ENCODE results near the gene SYNPO2.
"Not testable (repeated sequence)": the region's sequence is repeated elsewhere in the genome, so short reads cannot be mapped to it uniquely, and the experiment has no call there.

SYNPO2 gene

DNA sequence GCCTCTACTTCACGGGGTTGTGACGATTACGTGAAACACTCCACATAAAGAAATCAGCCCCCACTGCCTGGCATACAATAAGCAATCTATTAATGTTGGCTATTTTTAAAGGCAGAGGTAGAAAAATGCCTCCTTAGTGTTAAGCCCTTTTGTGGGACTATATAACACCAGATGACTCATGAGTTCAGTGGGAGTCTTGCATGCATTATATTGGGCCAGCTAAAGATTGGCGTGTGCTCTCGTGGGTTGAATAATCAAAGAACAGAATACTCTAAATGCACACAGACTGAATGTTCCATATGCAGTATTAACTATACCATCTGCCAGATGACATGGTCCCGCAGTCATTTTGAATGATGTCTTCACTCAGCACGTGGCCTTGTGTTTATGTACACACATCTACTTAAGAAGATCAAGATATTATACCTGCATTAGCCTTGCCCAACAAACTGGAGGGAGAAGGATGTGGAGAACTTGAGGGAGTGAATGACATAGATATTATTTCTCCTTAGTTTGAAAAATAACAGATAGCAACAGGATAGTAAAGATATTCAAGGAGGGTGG is 162.0 kb downstream of the SYNPO2 start:
- Mint-ChIP-seq H3K27ac (no peak overlapping the region), H3K27me3 (ENCODE audit: low read depth, poor library complexity) (no peaks in the 10 kb centered on the region), H3K9me3 (peaks cover 4% of the 10 kb centered on the region), H3K4me1 (peaks cover 5% of the 10 kb centered on the region), H3K4me3 (no peak overlapping the region), H3K36me3 (ENCODE audit: low read depth) (peaks cover 4% of the 10 kb centered on the region)
- DNase-seq, result no peak
- TF ChIP-seq, protein P1, sequence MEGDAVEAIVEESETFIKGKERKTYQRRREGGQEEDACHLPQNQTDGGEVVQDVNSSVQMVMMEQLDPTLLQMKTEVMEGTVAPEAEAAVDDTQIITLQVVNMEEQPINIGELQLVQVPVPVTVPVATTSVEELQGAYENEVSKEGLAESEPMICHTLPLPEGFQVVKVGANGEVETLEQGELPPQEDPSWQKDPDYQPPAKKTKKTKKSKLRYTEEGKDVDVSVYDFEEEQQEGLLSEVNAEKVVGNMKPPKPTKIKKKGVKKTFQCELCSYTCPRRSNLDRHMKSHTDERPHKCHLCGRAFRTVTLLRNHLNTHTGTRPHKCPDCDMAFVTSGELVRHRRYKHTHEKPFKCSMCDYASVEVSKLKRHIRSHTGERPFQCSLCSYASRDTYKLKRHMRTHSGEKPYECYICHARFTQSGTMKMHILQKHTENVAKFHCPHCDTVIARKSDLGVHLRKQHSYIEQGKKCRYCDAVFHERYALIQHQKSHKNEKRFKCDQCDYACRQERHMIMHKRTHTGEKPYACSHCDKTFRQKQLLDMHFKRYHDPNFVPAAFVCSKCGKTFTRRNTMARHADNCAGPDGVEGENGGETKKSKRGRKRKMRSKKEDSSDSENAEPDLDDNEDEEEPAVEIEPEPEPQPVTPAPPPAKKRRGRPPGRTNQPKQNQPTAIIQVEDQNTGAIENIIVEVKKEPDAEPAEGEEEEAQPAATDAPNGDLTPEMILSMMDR (IDR thresholded peaks at IDR 0.05), result no peak

DNA sequence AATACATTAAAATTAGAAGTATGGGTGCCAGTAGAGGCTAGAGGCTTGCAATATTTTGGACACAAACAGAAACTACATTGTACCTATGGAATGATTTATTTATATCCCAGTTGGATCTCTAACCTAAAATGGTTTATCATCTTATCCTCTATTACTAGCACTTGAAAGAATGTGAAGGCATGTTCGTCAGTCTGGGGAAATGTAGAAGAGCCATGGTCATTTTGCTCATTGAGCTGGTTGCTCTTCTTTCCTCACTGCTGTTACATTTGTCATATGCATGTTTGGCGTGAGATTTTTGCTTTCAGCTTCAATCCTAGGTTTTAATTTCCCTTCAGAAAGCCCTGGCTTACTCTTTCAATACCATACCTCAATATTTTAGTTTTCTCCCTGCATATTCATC is 164.6 kb downstream of the SYNPO2 start:
- H3K27me3 Mint-ChIP-seq (ENCODE audit: low read depth, poor library complexity), result no peaks in the 10 kb centered on the region
- peaks cover 4% of the 10 kb centered on the region for H3K9me3 Mint-ChIP-seq
- H3K4me3 Mint-ChIP-seq, result no peak overlapping the region
- H3K36me3 Mint-ChIP-seq (ENCODE audit: low read depth), result peaks cover 4% of the 10 kb centered on the region
- H3K4me1 Mint-ChIP-seq, result no peaks in the 10 kb centered on the region
- H3K27ac Mint-ChIP-seq, result no peak overlapping the region
- DNase-seq, result no peak
- TF ChIP-seq, protein P1 (IDR thresholded peaks at IDR 0.05), result no peak

GRCh38 chr4:119053997-119054396 is 165.3 kb downstream of the SYNPO2 start:
- no peaks in the 10 kb centered on the region for H3K27me3 Mint-ChIP-seq (ENCODE audit: low read depth, poor library complexity)
- H3K36me3 Mint-ChIP-seq (ENCODE audit: low read depth), result peaks cover 4% of the 10 kb centered on the region
- peaks cover 4% of the 10 kb centered on the region for H3K9me3 Mint-ChIP-seq
- TF ChIP-seq, protein P1 (IDR thresholded peaks at IDR 0.05), result no peak
- H3K27ac Mint-ChIP-seq, result no peak overlapping the region
- no peak for DNase-seq
- H3K4me1 Mint-ChIP-seq, result no peaks in the 10 kb centered on the region
- no peak overlapping the region for H3K4me3 Mint-ChIP-seq

- Mint-ChIP-seq H3K9me3 (no peaks in the 10 kb centered on the region), H3K36me3 (ENCODE audit: low read depth) (no peaks in the 10 kb centered on the region), H3K4me3 (no peak overlapping the region), H3K27ac (no peak overlapping the region), H3K27me3 (ENCODE audit: low read depth, poor library complexity) (no peaks in the 10 kb centered on the region), H3K4me1 (no peaks in the 10 kb centered on the region)
- DNase-seq, result no peak
- TF ChIP-seq, protein P1 (IDR thresholded peaks at IDR 0.05), result no peak
Observed at GRCh38 chr4:119057417-119057816, 168.8 kb downstream of the SYNPO2 start.

DNA sequence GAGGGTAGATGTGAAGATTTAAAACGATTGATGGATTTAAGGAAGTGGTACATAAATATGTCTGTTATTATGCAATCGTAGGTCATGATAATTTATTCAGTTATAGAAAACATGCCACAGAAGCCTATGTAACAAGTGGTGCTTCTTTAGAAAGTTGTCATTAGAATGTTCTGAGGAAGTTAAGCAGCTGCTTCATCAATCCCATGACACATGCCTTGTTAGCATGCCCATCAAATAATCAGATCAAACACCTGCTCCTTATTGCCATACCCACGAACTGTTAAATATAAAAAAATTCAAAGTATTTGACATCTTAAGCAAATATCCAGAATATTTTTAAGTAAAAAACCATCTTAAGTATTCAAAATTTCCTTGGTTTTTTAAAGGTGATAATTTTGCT is 170.6 kb downstream of the SYNPO2 start:
- Mint-ChIP-seq H3K27me3 (ENCODE audit: low read depth, poor library complexity) (no peaks in the 10 kb centered on the region), H3K4me3 (no peak overlapping the region), H3K36me3 (ENCODE audit: low read depth) (no peaks in the 10 kb centered on the region), H3K27ac (no peak overlapping the region), H3K4me1 (no peaks in the 10 kb centered on the region), H3K9me3 (peaks cover 10% of the 10 kb centered on the region)
- TF ChIP-seq, protein P1 (IDR thresholded peaks at IDR 0.05), result no peak
- DNase-seq, result no peak

DNA sequence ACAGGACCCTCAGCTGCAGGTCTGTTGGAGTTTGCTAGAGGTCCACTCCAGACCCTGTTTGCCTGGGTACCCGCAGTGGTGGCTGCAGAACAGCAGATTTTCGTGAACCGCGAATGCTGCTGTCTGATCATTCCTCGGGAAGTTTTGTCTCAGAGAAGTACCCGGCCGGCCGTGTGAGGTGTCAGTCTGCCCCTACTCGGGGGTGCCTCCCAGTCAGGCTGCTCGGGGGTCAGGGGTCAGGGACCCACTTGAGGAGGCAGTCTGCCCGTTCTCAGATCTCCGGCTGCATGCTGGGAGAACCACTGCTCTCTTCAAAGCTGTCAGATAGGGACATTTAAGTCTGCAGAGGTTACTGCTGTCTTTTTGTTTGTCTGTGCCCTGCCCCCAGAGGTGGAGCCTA is 178.5 kb downstream of the SYNPO2 start:
- H3K4me1 Mint-ChIP-seq; H3K27me3 Mint-ChIP-seq (ENCODE audit: low read depth, poor library complexity); H3K27ac Mint-ChIP-seq; DNase-seq: not testable (repeated sequence)
- H3K9me3 Mint-ChIP-seq, result peaks cover 58% of the 10 kb centered on the region
- H3K36me3 Mint-ChIP-seq (ENCODE audit: low read depth), result peaks cover 21% of the 10 kb centered on the region
- H3K4me3 Mint-ChIP-seq, result peak overlapping the region; percentile 58

DNA sequence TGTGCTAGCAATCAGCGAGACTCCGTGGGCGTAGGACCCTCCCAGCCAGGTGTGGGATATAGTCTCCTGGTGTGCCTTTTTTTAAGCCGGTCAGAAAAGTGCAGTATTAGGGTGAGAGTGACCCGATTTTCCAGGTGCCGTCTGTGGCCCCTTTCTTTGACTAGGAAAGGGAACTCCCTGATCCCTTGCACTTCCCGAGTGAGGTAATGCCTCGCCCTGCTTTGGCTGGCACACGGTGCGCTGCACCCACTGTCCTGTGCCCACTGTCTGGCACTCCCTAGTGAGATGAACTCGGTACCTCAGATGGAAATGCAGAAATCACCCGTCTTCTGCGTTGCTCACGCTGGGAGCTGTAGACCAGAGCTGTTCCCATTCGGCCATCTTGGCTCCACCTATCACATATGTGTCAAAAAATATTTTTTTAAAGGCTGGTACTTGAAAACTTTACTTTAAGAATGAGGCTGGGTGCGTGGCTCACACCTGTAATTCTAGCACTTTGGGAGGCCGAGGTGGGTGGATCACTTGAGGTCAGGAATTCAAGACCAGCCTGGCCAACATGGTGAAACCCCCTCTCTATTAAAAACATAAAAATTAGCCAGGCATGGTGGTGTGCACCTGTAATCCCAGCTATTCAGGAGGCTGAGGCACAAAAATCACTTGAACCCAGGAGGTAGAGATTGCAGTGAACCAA is 179.2 kb downstream of the SYNPO2 start:
- H3K4me3 Mint-ChIP-seq, result peak overlapping the region; percentile 67

More for the DNA sequence above, 179.2 kb downstream of the SYNPO2 start:
- not testable (repeated sequence) for DNase-seq; H3K27me3 Mint-ChIP-seq (ENCODE audit: low read depth, poor library complexity); H3K4me1 Mint-ChIP-seq
- peaks cover 60% of the 10 kb centered on the region for H3K9me3 Mint-ChIP-seq
- H3K36me3 Mint-ChIP-seq (ENCODE audit: low read depth), result peaks cover 21% of the 10 kb centered on the region
- H3K27ac Mint-ChIP-seq, result peak overlapping the region; percentile 29

Data from nephron progenitor cell (in vitro differentiated cells).